Measurements from ENCODE around the gene NUDT7.

DNA sequence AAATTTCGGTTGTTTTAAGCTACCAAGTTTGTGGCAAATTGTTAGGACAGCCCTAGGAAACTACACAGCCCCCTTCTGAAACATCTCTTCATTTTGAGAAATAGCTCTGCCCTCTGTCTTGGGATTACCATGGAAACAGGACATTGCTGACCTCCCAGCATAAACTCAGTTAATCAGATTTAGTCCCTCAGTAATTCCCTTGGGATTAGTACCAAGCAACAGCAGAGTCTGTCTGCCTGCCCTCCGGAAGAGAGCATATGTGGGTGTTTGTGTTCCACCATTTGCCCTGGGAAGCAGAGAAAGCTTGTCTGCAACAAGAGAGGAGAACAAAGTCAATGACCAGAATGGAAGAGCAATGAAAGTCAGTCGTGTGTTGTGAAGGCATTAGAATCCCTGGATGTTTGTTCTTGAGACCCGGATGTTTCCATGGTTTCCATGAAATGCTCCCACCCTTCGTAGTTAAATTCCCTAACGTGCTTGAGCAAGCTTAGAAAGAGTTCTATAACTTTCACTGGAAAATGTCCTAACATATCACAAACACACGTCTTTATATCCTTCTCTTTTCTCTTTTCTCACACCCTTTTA, 26.2 kb downstream of the NUDT7 start:
- TF ChIP-seq, protein P1, sequence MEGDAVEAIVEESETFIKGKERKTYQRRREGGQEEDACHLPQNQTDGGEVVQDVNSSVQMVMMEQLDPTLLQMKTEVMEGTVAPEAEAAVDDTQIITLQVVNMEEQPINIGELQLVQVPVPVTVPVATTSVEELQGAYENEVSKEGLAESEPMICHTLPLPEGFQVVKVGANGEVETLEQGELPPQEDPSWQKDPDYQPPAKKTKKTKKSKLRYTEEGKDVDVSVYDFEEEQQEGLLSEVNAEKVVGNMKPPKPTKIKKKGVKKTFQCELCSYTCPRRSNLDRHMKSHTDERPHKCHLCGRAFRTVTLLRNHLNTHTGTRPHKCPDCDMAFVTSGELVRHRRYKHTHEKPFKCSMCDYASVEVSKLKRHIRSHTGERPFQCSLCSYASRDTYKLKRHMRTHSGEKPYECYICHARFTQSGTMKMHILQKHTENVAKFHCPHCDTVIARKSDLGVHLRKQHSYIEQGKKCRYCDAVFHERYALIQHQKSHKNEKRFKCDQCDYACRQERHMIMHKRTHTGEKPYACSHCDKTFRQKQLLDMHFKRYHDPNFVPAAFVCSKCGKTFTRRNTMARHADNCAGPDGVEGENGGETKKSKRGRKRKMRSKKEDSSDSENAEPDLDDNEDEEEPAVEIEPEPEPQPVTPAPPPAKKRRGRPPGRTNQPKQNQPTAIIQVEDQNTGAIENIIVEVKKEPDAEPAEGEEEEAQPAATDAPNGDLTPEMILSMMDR (IDR thresholded peaks at IDR 0.05) = no peak
- no peak for TF ChIP-seq POLR2A (IDR thresholded peaks at IDR 0.05)

Measured in esophagus squamous epithelium (tissue), 4 donors.